ENCODE data around the gene PANK1.

PANK1 gene

GRCh38 chr10:89615112-89615511, 29.9 kb downstream of the PANK1 start:
- DNase-seq, result no peak

GRCh38 chr10:89613582-89613981, 31.5 kb downstream of the PANK1 start:
- no peak for DNase-seq

GRCh38 chr10:89611282-89611681, 33.8 kb downstream of the PANK1 start:
- DNase-seq, result no peak

- no peak for DNase-seq
Observed at GRCh38 chr10:89609833-89610346, 35.2 kb downstream of the PANK1 start.

- no peak for DNase-seq
Observed at GRCh38 chr10:89604200-89604599, 40.8 kb downstream of the PANK1 start.

GRCh38 chr10:89602919-89603318, 42.1 kb downstream of the PANK1 start:
- DNase-seq, result no peak

- DNase-seq, result no peak
Observed at GRCh38 chr10:89601728-89602361, 43.2 kb downstream of the PANK1 start.

GRCh38 chr10:89600041-89600440, 45.0 kb downstream of the PANK1 start:
- no peak for DNase-seq

- DNase-seq, result no peak
Observed at GRCh38 chr10:89593043-89593442, 52.0 kb downstream of the PANK1 start.

- DNase-seq, result no peak
Observed at GRCh38 chr10:89592539-89592938, 52.5 kb downstream of the PANK1 start.

GRCh38 chr10:89591796-89592271, 53.2 kb downstream of the PANK1 start:
- DNase-seq, result no peak

- no peak for DNase-seq
Observed at GRCh38 chr10:89591111-89591795, 53.8 kb downstream of the PANK1 start.

- DNase-seq, result no peak
Observed at GRCh38 chr10:89590326-89590725, 54.7 kb downstream of the PANK1 start.

GRCh38 chr10:89589101-89589720, 55.8 kb downstream of the PANK1 start:
- no peak for DNase-seq

- no peak for DNase-seq
Observed at GRCh38 chr10:89588671-89589070, 56.4 kb downstream of the PANK1 start.

- no peak for DNase-seq
Observed at GRCh38 chr10:89582022-89582421, 63.0 kb downstream of the PANK1 start.

- no peak for DNase-seq
Observed at GRCh38 chr10:89580243-89580642, 64.8 kb downstream of the PANK1 start.

- DNase-seq, result no peak
Observed at GRCh38 chr10:89576696-89577095, 68.3 kb downstream of the PANK1 start.

- no peak for DNase-seq
Observed at GRCh38 chr10:89576022-89576421, 69.0 kb downstream of the PANK1 start.

GRCh38 chr10:89575031-89575430, 70.0 kb downstream of the PANK1 start:
- DNase-seq, result no peak

- no peak for DNase-seq
Observed at GRCh38 chr10:89574368-89574767, 70.7 kb downstream of the PANK1 start.

- no peak for DNase-seq
Observed at GRCh38 chr10:89567576-89568245, 77.3 kb downstream of the PANK1 start.

- no peak for DNase-seq
Observed at GRCh38 chr10:89566992-89567391, 78.0 kb downstream of the PANK1 start.
